Stimulated activated CD8-positive, alpha-beta memory T cell treated with anti-CD3 and anti-CD28 coated beads, Interleukin-15, amount 100 ng/mL, for 24 hours (primary cell): ENCODE data around the gene SLC10A7.
"Not testable (repeated sequence)": the region's sequence is repeated elsewhere in the genome, so short reads cannot be mapped to it uniquely, and the experiment has no call there.

Experiments
- DNase-seq: peaks from one replicate; pipeline ENCODE4 v3.0.0-alpha.2; 2020; ENCODE audit warnings: low read depth

The SLC10A7 gene

DNA sequence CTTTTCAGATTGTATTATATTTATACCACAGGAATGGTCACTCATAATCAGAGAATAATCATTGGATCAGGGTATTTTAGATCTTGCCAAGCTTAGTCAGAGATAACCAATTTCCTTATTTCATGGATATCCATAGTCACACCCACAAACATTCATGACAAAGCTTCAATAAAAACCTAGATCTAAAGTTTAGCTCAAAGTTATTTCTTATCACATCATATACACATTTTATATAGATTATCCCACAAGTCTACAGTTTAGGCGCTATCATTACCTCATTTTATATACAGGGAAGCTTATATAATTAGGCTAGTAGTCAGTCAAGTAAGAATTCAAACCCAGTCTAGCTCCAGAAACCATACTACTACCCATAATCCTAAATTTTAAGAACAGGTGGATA, 82.3 kb downstream of the SLC10A7 start:
- DNase-seq, result no peak

DNA sequence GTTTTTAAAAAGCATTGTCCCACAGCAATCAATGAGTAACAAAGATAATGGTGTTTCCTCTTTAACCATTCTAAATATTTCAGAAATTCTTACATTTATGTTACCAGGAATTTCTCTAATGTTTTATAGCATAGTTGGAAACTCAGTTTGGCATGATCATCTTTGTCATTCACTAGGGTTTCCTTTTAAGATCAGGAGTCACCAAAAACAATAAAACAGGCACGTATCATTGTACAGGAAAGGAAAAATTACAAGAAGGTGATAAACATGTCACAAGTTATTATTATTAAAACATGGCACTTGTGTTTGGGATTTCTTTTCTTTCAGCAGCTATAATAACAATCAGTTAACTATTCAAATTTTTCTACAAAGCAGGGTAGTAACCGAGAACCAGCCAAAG, 84.0 kb downstream of the SLC10A7 start:
- no peak for DNase-seq

DNA sequence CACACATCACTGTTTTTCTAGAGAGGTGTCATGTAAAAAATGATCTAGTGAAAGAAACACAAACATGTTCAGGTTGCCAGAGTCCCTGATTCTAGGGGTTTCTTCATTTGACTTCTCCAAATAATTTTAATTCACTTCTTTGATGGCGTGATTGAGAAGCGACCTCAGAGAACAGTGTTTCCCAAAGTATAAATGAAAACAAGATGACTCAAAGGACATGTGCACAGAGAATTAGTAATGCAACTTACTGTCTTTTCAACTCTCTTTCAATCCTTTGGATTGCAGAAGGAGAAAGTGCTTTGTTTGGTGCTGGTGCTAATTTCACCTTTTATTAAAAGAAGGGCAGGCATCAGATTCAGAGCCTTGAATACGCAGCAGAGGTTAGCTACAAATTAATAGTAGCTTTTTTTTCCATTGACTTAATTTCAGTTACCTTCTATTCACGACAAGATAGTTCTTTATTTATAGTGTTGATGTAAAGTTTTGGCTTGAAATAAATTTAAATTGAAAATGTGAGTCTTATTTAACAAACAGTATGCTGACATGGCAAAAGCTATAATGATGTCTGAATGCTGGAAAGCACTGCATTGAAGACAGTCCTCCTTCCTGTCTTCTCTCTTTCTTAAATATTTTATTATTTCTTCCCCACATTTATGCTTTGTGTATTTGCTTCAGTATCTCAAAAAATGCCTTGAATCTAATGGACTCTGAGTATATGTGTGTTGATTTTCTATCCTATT, 85.1 kb downstream of the SLC10A7 start:
- no peak for DNase-seq

DNA sequence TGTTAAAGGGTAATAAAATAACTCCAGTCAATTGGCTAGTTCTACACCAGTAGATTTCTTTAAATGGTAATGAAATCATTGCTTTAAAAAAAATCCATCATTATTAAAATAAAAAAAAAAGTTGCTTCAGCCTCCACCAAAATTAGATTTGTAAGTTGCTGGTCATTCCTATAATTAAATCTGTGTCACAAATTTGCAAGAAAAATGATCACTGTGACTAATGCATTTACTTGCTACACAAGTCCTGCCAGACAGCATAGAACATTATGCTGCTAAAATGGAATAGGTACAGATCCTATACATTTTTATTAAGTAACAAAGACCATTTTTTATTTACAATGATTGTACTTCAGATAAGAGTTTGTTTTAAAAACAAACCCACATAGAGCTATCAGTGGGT, 85.8 kb downstream of the SLC10A7 start:
- no peak for DNase-seq

DNA sequence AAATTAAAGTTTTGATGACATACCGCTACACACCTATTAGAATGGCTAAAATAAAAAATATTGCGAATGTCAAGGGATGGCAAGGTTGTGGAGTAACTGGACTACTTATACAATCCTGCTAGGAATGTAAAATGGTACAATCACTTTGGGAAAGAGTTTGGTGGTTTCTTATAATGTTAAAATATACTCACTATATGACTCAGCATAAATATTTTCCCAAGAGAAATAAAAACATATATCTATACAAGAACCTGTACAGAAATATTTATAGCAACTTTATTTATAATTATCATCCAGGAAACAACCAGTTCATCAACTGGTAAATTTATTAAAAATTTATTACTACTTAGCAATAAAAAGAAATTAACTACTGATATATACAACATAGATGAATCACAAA, 89.7 kb downstream of the SLC10A7 start:
- no peak for DNase-seq

DNA sequence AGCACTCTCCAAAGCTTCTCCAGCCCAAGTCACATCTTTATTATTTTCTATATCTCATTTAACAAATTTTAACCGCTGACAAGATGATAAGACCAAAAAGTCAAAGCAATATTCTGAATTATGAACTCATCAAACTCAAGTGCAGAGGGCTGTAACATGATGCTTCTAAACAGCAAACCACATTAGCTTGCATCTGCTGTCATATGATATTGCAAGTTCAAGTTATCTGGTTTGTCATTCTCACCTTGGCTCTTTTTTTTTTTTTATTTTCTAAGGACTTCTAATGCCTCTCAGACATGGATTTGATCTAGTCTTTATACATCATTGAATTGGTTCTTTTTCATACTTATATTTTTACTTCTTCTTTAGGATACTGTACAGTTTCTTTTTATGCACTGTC, 93.4 kb downstream of the SLC10A7 start:
- DNase-seq, result no peak

- DNase-seq, result no peak
These were observed 103.9 kb downstream of the SLC10A7 start for GRCh38 chr4:146417822-146418221.

DNA sequence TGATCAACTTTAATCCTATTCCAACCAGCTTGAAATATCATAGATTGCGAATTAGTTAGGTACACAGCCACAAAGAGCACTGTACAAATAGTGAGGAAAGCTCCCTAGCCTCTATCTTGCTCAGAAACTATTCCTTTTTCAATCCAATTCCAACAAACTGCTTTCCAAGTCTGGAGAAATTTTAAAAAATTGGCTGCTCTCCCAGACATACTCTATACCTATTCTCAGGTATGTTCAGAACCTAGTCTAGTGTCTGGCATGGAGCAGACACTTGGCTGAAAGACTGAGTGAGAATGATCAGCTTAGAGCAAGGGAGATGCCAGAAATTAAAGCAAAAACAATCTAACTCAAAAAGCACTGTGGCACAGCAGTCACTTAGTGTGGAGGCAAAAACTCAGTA, 105.9 kb downstream of the SLC10A7 start:
- DNase-seq, result no peak

GRCh38 chr4:146407669-146408084, 114.1 kb downstream of the SLC10A7 start:
- no peak for DNase-seq

GRCh38 chr4:146407257-146407656, 114.5 kb downstream of the SLC10A7 start:
- DNase-seq, result no peak

- DNase-seq, result no peak
These were observed 120.5 kb downstream of the SLC10A7 start for GRCh38 chr4:146401274-146401673.

DNA sequence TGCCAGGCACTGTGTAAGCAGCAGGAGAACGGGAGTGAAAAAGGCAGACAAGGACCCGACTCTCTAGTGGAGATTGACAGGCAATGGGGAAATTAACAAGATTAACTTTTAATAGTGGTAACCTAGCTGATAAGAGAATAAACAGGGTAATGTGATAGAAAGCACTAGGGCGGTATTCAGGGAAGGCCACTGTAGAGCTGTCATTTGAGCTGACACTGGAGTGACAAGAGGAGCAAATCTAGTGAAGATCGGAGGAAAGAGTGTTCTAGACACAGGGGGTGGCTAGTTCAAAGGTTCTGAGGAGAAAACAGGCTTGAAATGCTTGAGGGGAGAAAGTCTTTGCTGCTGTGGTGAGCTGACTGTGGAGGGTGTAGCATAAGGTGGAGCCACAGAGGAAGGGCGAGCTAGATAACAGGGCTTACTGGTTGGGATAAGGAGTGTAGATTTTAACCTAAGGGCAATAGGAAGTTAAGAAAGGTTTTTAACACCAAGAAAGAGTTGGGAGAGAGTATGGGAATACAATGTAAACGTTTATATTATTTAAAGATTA, 122.8 kb downstream of the SLC10A7 start:
- no peak for DNase-seq

DNA sequence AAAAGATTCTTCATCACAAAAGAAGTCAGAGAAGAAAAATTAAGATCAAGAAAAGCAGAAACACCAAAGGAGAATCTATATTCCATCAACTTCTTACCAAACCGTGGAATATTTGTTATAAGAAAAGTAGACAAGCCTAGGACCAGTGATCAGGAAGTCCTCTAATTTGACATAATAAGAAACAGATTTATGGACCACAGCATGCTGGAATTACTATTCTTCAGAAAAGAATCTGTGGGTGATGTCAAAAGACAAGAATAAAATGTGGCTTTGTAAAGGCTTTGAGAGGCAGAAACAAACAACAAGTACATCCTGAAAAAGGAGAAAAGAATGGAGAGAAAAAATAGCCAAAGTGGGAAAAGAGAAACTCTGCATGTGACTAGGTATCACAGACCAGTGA, 123.3 kb downstream of the SLC10A7 start:
- DNase-seq, result no peak

DNA sequence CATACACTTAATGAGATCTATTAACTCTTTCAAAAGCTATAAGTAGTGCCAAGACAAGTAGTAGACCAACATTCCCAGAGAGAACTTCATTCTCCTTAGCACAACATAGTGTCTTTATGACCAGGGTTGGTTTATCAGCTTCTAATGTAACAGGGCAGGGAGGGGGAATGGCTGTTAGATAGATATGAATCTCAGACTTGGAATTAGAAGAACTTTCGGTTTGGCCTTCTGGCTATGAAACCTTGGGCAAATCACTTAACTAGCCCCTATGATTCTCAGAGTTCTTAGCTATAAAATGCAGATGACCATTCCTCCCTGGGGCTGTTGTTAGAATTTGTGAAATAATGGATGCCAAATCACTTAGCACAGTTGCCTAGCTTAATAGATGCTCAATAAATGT, 132.2 kb downstream of the SLC10A7 start:
- no peak for DNase-seq

- no peak for DNase-seq
These were observed 139.5 kb downstream of the SLC10A7 start for GRCh38 chr4:146382194-146382593.

GRCh38 chr4:146381263-146381872, 140.4 kb downstream of the SLC10A7 start:
- DNase-seq, result no peak

DNA sequence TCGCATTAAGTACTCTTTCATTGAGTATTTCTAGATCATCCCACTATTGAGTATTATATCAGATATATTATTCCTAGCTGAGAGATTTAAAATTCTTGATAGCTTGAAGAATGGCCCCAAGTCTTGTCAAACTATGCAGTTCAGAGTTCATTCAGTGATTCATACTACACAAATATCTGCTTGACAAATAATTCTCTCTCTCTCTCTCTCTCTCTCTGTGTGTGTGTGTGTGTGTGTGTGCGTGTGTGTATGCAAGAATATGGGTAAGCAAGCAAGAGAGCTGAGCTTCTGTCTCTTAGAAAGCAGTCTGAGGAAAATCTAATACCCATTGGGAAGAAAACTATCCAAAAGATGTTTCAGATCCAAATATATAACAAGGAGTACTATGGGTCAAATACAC, 142.0 kb downstream of the SLC10A7 start:
- DNase-seq, result no peak

- DNase-seq, result no peak
These were observed 149.9 kb downstream of the SLC10A7 start for GRCh38 chr4:146371812-146372211.

DNA sequence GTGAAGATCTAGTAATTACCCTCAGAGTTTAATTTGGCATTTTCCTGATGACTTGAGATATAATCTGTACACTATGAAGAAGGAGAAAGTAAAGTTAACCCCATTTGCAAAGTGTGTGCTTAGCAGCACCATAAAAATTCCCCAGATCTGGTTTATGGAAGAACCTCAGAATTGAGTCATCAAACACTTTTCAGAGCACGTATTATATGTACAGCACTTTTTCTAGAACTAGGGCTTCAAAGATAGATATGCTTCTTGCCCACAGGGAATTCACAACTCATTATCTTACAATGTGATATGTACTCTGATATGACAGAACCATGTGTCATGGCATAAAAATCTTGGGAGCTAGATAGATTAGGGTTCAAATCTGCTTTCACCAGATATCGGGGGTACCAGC, 150.9 kb downstream of the SLC10A7 start:
- DNase-seq, result no peak

DNA sequence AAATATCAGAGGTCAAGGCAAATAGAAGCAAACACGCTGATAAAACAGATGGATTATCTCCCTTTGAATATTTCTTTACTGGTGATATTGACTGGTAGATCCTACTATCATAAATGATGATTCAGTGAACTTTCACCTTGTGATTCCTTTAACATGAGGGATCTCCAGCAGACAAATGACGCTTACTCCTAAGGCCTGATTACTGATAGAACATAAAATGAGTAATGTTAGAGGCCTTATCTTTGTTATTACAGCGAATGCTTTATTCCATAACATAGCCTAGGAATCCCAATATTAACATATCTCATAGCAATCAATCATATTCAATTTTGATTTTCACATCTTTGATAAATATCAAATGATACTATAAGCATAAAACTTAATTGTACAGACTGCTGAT, 152.3 kb downstream of the SLC10A7 start:
- no peak for DNase-seq

DNA sequence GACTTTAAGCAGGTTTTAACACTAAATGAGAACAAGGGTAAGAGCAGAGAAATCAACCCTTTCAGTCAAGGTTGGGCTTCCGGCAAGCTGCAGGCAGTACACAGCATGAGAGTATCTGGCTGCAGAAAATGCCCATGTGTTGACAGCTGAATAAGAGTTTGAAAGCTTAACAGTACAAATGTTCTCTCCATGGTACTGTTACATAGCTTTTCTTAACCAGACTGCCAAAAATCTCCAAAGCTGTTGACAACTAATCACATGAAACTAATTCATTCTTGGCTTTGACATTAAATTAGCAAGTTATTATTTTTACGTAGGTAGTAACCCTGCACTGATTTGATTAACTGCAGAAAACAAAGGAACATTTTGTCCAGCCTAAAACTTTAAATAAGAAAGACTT, 153.5 kb downstream of the SLC10A7 start:
- no peak for DNase-seq

GRCh38 chr4:146367347-146367746, 154.4 kb downstream of the SLC10A7 start:
- no peak for DNase-seq

DNA sequence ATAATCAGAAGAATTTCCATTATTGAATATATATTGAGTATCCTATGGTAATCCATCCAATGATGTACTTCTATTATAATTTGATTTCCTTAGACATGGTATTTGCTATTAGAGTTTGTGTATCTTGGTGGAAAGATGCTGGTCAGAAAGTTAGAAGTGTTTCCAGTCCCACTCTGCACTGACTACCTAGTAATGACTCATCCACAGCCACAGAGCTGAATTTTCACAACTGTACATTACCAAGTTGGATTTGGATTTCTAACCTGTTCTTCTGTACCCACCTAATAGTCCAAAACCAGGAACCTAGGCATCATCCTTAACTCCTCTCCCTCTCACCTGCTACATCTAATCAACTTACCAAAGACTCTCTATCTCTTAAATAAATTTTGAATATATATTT, 162.0 kb downstream of the SLC10A7 start:
- DNase-seq, result no peak

- DNase-seq, result not testable (repeated sequence)
These were observed 171.6 kb downstream of the SLC10A7 start for GRCh38 chr4:146350114-146350513.
